NB4 (cell line): Measurements from ENCODE around the gene DCTN3.

ENCODE experiments used
- DNase-seq: peaks from one replicate; pipeline ENCODE4 v3.0.0; 2010; ENCODE audit warnings: low read depth
- H3K4me3 ChIP-seq: one replicate; pipeline ENCODE4 v1.5.1; 2011; ENCODE audit warnings: mild to moderate bottlenecking, low read depth, low read length, moderate library complexity
- MYC ChIP-seq: IDR thresholded peaks from 2 replicates; pipeline ENCODE4 v1.6.1; 2011; ENCODE audit warnings: low read depth, low read length
- POLR2A ChIP-seq: IDR thresholded peaks from 2 replicates; pipeline ENCODE4 v1.6.1; 2011; ENCODE audit warnings: mild to moderate bottlenecking; ENCODE audit not compliant: insufficient read length; ENCODE audit errors: extremely low read depth
- TF ChIP-seq, protein P1 (sequence below): IDR thresholded peaks from 2 replicates; pipeline ENCODE4 v1.6.1; 2011; ENCODE audit warnings: low read depth, low read length
- TF ChIP-seq, protein P2 (sequence below): IDR thresholded peaks from one replicate; pipeline ENCODE4 v1.5.1; 2012; ENCODE audit warnings: low read depth, low read length

Gene DCTN3

DNA sequence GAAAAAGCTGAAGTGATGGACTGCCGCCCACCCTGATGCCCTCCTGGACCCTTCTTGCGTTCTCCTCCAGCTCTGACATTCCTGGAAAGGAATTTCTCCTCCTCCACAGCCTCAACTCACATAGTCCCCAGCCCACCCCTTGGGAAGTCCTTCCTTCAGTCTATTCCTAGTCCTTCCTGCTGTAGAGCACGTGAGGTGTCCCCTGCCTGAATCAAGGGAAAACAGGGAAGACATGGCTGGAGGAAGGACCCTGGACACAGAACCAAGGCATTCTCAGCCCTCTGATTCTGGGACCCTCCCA lies 4.8 kb upstream of the DCTN3 start:
- DNase-seq = no peak
- TF ChIP-seq POLR2A (no peak), MYC (no peak)
- TF ChIP-seq, protein P1, sequence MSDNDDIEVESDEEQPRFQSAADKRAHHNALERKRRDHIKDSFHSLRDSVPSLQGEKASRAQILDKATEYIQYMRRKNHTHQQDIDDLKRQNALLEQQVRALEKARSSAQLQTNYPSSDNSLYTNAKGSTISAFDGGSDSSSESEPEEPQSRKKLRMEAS = no peak
- TF ChIP-seq, protein P2, sequence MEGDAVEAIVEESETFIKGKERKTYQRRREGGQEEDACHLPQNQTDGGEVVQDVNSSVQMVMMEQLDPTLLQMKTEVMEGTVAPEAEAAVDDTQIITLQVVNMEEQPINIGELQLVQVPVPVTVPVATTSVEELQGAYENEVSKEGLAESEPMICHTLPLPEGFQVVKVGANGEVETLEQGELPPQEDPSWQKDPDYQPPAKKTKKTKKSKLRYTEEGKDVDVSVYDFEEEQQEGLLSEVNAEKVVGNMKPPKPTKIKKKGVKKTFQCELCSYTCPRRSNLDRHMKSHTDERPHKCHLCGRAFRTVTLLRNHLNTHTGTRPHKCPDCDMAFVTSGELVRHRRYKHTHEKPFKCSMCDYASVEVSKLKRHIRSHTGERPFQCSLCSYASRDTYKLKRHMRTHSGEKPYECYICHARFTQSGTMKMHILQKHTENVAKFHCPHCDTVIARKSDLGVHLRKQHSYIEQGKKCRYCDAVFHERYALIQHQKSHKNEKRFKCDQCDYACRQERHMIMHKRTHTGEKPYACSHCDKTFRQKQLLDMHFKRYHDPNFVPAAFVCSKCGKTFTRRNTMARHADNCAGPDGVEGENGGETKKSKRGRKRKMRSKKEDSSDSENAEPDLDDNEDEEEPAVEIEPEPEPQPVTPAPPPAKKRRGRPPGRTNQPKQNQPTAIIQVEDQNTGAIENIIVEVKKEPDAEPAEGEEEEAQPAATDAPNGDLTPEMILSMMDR = no peak
- no peak overlapping the region for H3K4me3 ChIP-seq

DNA sequence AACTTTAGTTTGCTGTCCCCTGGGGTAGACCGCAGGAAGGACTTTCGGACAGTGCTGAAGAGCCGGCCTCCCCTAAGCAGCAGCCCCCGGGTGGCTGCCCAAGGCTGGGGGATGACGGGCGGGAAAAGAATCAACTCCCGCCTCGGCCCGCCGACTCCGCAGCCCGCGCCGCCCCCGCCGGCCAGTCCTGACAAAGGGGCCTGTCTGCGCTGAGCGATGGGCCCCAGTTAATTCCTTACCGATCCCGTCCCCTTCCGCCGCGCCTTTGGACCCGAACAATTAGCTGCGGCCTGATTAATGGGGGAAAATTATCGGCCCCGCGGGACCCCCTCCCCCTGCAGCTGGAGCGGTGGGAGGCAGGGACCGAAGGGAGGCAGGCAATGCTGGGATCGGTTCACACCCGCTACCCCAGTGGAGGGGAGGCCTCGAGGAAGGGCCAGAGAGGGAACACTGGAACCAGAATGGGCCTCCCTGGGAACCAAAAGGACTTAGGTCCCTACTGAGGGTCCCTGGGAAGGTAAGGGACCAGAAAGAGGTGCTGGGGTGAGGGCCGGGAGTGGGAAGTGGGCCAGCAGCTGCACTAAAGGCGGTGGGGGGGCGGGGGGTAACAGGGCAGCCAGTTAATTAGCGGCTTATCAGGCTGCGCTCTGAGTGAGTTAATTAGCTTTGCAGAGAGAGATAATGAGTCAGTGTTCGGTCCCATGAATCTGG lies 4.3 kb upstream of the DCTN3 start:
- no peak overlapping the region for H3K4me3 ChIP-seq
- TF ChIP-seq, protein P1 = no peak
- TF ChIP-seq, protein P2 = no peak
- TF ChIP-seq MYC = no peak
- no peak for TF ChIP-seq POLR2A
- no peak for DNase-seq

DNA sequence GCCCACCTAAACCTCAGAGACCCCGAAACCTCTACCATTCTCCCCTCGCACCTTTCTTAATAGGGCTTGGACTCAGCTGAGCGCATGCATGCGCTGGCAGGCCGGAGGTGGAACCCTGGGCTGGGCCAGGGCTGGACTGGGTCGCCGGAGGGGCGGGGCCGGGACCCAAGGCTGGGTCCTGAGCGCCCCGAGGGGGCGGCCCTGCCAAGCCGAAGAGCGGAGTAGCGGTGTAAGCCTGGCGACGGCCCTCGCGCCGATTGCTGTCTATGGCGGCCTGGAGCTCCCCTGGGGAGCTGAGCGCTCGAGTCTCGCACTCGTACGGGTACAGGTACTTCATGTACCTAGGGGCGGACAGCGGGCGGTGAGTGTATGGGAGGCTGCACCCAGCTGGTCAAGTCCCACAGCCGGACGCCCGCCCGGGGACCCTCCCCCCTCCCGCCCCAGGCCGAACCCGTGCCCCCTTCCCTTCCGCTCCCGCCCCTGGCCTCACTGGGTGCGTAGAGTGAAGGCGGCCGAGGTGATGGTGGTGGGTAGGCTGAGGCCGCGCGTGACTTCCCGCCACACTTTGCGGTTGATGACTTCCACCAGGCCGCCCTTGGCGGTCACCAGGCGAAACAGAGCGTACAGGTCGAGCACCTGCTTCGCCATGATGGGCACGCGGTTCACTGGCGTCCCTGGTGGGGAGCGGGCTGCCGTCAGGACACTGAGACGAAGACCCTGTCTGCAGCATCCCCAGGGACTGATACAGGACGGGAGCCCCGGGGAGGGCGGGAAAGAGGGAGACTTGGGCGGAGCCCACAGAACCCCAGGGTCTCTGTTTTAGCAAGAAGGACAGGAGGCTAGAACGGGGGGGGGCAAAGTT lies 3.3 kb upstream of the DCTN3 start:
- TF ChIP-seq, protein P1 = no peak
- no peak for TF ChIP-seq POLR2A
- TF ChIP-seq MYC = no peak
- TF ChIP-seq, protein P2 = no peak
- DNase-seq = no peak
- H3K4me3 ChIP-seq = no peak overlapping the region

DNA sequence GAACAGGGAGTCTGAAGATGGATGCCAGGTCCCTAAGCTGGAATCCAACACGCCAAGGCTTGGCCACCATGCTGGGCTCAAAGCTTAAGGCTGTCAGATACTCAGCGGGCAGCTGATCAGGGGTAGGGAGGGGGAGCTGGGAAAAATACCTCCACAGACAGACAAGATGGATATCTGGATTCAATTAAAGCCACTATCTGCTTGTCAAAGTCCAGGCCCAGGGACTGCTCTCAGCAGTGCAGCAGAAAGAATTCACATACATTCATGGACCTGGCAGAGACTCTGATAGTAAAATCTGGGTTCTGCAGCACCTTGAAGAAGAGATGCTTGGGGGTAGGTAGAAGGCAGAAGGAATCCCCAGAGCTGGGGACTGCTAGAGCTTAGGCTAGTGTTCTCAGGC lies 5.2 kb downstream of the DCTN3 start:
- no peak overlapping the region for H3K4me3 ChIP-seq
- TF ChIP-seq, protein P1 = no peak
- TF ChIP-seq MYC = no peak
- TF ChIP-seq, protein P2 = no peak
- no peak for TF ChIP-seq POLR2A
- no peak for DNase-seq

DNA sequence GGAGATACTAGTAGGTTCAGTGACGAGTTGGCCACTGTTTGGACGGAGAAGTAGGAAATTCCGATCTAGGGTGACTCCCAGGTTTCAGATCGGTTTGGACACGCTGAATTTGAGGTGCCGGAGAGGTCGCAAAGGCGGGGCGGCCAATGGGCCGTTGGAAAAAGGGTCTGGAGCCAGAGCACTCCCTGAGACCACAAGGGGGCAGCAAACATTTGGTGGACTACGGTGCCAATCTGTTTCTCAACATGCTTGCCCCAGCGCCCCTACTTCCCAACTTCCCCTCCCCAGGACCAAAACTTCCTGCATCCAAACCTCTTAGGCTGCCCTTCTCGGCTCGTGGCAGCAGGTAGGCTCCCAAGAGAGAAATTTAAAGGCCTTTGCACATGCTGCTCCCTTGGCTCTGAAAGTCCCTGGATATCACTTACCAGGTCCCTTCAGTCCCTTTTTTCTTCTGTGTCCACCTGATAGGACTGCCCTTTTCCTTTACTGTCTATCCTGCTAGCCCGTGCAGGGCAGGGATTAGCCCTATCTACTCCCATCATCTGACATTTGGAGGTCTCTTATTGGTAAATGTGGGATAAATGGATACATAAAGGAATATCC lies 7.4 kb downstream of the DCTN3 start:
- TF ChIP-seq POLR2A = no peak
- TF ChIP-seq, protein P2 = peak; percentile 100
- TF ChIP-seq, protein P1 = peak; percentile 79
- TF ChIP-seq MYC = peak; percentile 71
- DNase-seq = peak; percentile 93
- H3K4me3 ChIP-seq = peak overlapping the region; percentile 69
